PFSK-1 (cell line): ENCODE data around the gene WIPI1.

Source experiments
- FOXP2 ChIP-seq: optimal IDR thresholded peaks from 2 replicates; pipeline ENCODE3; 2011; ENCODE audit warnings: borderline replicate concordance, control low read depth, inconsistent platforms; ENCODE audit not compliant: insufficient read depth; ENCODE audit errors: extremely low read length, extremely low read depth
- POLR2AphosphoS5 ChIP-seq: IDR thresholded peaks from 2 replicates; pipeline ENCODE4 v1.6.1; 2012; ENCODE audit warnings: low read depth, mild to moderate bottlenecking, control low read depth, low read length, moderate library complexity
- SIN3A ChIP-seq: IDR thresholded peaks from 2 replicates; pipeline ENCODE4 v1.6.1; 2012; ENCODE audit warnings: mild to moderate bottlenecking, low read length, moderate library complexity, borderline replicate concordance; ENCODE audit not compliant: insufficient read depth
- TAF1 ChIP-seq: IDR thresholded peaks from 2 replicates; pipeline ENCODE4 v1.6.1; 2012; ENCODE audit warnings: low read length, control low read depth, borderline replicate concordance; ENCODE audit not compliant: insufficient read depth
- TF ChIP-seq, protein P1 (sequence below), 2 experiments: IDR thresholded peaks; 2 replicates each; pipeline versions ENCODE4 v1.6.1 to v1.8.0; 2011 to 2012; ENCODE audit warnings: low read depth in 2 of 2, low read length in 2 of 2, control low read depth in 1 of 2, inconsistent platforms in 1 of 2, mild to moderate bottlenecking in 1 of 2, moderate library complexity in 1 of 2; ENCODE audit not compliant: insufficient read depth in 1 of 2

- TF ChIP-seq SIN3A = no peak
- TF ChIP-seq TAF1 = no peak
- no peak for TF ChIP-seq POLR2AphosphoS5
- TF ChIP-seq, protein P1, sequence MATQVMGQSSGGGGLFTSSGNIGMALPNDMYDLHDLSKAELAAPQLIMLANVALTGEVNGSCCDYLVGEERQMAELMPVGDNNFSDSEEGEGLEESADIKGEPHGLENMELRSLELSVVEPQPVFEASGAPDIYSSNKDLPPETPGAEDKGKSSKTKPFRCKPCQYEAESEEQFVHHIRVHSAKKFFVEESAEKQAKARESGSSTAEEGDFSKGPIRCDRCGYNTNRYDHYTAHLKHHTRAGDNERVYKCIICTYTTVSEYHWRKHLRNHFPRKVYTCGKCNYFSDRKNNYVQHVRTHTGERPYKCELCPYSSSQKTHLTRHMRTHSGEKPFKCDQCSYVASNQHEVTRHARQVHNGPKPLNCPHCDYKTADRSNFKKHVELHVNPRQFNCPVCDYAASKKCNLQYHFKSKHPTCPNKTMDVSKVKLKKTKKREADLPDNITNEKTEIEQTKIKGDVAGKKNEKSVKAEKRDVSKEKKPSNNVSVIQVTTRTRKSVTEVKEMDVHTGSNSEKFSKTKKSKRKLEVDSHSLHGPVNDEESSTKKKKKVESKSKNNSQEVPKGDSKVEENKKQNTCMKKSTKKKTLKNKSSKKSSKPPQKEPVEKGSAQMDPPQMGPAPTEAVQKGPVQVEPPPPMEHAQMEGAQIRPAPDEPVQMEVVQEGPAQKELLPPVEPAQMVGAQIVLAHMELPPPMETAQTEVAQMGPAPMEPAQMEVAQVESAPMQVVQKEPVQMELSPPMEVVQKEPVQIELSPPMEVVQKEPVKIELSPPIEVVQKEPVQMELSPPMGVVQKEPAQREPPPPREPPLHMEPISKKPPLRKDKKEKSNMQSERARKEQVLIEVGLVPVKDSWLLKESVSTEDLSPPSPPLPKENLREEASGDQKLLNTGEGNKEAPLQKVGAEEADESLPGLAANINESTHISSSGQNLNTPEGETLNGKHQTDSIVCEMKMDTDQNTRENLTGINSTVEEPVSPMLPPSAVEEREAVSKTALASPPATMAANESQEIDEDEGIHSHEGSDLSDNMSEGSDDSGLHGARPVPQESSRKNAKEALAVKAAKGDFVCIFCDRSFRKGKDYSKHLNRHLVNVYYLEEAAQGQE (IDR thresholded peaks at IDR 0.05; ENCODE audit: insufficient read depth in 1 of 2, low read depth in 2 of 2, low read length in 2 of 2) = no peak
- TF ChIP-seq FOXP2 = no peak
These were observed 21.9 kb downstream of the WIPI1 start for GRCh38 chr17:68435361-68435760.
